ENCODE data around the gene NCOR2. TPM values are rescaled to one million over a fixed set of nuclear protein-coding genes. Genes with fewer than 3 reads are reported as not detected.

Gene NCOR2
- total RNA-seq, 2 donors from 2014 or later = 185 to 207 TPM

DNA sequence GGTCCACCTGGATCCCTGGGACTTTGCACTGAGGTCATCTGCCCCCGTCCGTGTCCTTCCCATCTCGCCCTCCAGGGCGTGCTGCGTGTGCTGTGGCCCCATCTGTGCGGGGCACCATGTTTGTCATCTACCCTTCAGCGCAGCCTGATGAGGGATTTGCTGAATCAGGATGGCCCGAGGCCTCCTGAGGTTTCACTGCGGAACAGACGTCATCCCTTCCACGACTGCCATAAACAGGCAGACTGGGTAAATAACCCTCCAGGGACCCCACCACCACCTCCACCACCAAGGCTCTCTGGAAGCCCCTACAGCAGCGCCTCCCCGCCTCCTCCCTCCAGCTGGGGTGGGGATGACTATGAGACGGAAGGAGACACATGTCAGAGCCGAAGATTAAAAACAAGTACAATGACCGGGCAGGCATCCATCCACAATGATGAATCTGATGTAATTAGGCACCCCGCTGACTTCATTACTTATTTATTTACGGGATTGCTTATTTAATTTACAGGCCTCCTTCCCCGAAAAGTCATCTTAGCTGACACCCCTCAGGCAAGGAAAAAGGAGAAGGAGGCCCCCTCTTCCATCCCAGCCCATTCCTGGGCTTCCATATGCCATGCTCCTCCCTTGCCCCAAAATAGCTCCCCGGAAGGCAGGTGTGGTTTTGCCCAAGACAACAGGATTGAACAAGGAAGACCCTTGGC lies 39.4 kb downstream of the NCOR2 start:
- no peak overlapping the region for H3K9ac ChIP-seq (ENCODE audit: extremely low read depth, low read length, poor library complexity, severe bottlenecking)
- TF ChIP-seq, protein P1, sequence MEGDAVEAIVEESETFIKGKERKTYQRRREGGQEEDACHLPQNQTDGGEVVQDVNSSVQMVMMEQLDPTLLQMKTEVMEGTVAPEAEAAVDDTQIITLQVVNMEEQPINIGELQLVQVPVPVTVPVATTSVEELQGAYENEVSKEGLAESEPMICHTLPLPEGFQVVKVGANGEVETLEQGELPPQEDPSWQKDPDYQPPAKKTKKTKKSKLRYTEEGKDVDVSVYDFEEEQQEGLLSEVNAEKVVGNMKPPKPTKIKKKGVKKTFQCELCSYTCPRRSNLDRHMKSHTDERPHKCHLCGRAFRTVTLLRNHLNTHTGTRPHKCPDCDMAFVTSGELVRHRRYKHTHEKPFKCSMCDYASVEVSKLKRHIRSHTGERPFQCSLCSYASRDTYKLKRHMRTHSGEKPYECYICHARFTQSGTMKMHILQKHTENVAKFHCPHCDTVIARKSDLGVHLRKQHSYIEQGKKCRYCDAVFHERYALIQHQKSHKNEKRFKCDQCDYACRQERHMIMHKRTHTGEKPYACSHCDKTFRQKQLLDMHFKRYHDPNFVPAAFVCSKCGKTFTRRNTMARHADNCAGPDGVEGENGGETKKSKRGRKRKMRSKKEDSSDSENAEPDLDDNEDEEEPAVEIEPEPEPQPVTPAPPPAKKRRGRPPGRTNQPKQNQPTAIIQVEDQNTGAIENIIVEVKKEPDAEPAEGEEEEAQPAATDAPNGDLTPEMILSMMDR (conservative IDR thresholded peaks at IDR 0.05) = peak; percentile 56
- Mint-ChIP-seq H3K4me3 (no peak overlapping the region), H3K27ac (peak overlapping the region; percentile 61), H3K27me3 (ENCODE audit: insufficient read depth) (no peaks in the 10 kb centered on the region), H3K36me3 (ENCODE audit: low read depth) (peaks cover 23% of the 10 kb centered on the region), H3K4me1 (peaks cover 2% of the 10 kb centered on the region), H3K9me3 (peaks cover 4% of the 10 kb centered on the region)
- no peak overlapping the region for H3K4me3 ChIP-seq (ENCODE audit: low read length)
- H3K27me3 ChIP-seq (ENCODE audit: control insufficient read depth, insufficient read depth, low read length, poor library complexity, severe bottlenecking) = no peaks in the 10 kb centered on the region
- DNase-seq = peak; percentile 74
- 90 to 95% methylated on average over 14 to 20 of the region's 20 CpGs for WGBS, 2 experiments (ENCODE audit: insufficient coverage in 1 of 2, insufficient read length in 1 of 2)
- H3K27ac ChIP-seq (ENCODE audit: low read depth, low read length) = peak overlapping the region; percentile 66
- H3K4me1 ChIP-seq (ENCODE audit: control insufficient read depth, insufficient read depth, low read length) = no peaks in the 10 kb centered on the region
- H3K36me3 ChIP-seq (ENCODE audit: control insufficient read depth, insufficient read depth, low read length) = peaks cover 10% of the 10 kb centered on the region
- no peaks in the 10 kb centered on the region for H3K9me3 ChIP-seq (ENCODE audit: control insufficient read depth, low read length)

DNA sequence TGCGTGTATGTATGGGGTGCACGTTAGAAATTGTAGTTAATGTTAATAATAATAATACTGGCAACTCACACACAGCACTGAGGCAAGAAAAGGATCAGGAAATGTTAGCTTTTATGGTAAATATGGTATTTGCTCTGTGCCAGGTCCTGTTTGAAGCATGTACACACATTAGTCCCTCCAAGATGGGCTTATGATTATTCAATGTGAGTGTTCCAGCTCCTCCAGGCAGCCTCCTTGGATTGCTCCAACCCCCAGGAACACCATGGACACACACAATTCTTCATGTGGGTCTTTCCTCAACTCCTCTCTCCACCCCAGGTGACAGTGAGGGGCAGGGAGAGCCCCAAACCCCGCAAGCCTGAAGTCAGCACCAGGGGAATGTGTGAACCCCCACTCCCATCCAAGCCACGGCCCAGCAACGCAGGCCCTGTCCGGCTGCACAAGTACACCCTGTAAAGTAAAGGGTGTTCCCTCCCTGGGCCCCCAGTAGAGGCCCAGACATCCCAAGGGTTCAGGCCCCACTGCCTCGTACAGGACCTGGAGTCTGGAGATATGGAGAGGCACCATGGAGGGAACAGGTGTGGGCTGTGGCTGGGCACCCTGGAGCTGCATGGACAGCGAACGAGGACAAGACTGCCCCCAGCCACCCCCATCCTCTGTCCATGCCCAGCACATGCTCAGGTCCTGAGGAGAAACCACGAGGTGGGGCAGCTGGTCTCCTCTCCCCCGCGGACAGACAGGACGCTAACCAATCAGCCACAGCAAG lies 41.3 kb downstream of the NCOR2 start:
- H3K36me3 Mint-ChIP-seq (ENCODE audit: low read depth) = peaks cover 23% of the 10 kb centered on the region
- H3K9me3 Mint-ChIP-seq = peaks cover 4% of the 10 kb centered on the region
- Histone ChIP-seq H3K4me3 (ENCODE audit: low read length) (no peak overlapping the region), H3K9me3 (ENCODE audit: control insufficient read depth, low read length) (no peaks in the 10 kb centered on the region), H3K27ac (ENCODE audit: low read depth, low read length) (no peak overlapping the region), H3K4me1 (ENCODE audit: control insufficient read depth, insufficient read depth, low read length) (no peaks in the 10 kb centered on the region), H3K36me3 (ENCODE audit: control insufficient read depth, insufficient read depth, low read length) (peaks cover 10% of the 10 kb centered on the region), H3K27me3 (ENCODE audit: control insufficient read depth, insufficient read depth, low read length, poor library complexity, severe bottlenecking) (no peaks in the 10 kb centered on the region), H3K9ac (ENCODE audit: extremely low read depth, low read length, poor library complexity, severe bottlenecking) (no peak overlapping the region)
- H3K4me3 Mint-ChIP-seq = no peak overlapping the region
- no peak overlapping the region for H3K27ac Mint-ChIP-seq
- TF ChIP-seq, protein P1 (conservative IDR thresholded peaks at IDR 0.05) = no peak
- no peak for DNase-seq
- no peaks in the 10 kb centered on the region for H3K4me1 Mint-ChIP-seq
- WGBS, 2 experiments (ENCODE audit: insufficient coverage in 1 of 2, insufficient read length in 1 of 2) = 94 to 96% methylated on average over 5 to 13 of the region's 13 CpGs
- no peaks in the 10 kb centered on the region for H3K27me3 Mint-ChIP-seq (ENCODE audit: insufficient read depth)

DNA sequence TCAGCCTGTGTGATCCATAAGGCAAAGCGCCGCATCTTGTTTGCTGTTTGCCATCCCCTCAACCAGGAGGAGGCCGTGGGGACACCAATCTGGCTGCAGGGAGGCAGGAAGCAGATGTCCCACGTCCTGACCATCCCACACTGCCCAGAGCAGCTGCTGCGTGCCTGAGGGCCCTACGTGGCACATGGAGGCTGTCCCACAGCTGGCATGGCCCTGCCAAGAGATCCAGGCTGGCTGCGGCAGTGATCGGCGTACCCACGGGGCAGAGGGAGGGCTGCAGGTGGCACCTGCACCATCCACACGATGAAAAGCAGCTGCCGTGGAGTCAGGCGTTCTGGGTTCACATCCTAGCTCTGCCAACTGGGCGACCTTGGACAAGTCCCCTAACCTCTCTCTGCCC lies 42.0 kb downstream of the NCOR2 start:
- Histone ChIP-seq H3K9ac (ENCODE audit: extremely low read depth, low read length, poor library complexity, severe bottlenecking) (no peak overlapping the region), H3K9me3 (ENCODE audit: control insufficient read depth, low read length) (no peaks in the 10 kb centered on the region), H3K27ac (ENCODE audit: low read depth, low read length) (peak overlapping the region; percentile 17), H3K4me1 (ENCODE audit: control insufficient read depth, insufficient read depth, low read length) (no peaks in the 10 kb centered on the region), H3K36me3 (ENCODE audit: control insufficient read depth, insufficient read depth, low read length) (peaks cover 10% of the 10 kb centered on the region), H3K27me3 (ENCODE audit: control insufficient read depth, insufficient read depth, low read length, poor library complexity, severe bottlenecking) (no peaks in the 10 kb centered on the region), H3K4me3 (ENCODE audit: low read length) (no peak overlapping the region)
- 91 to 94% methylated on average over 12 to 14 of the region's 14 CpGs for WGBS, 2 experiments (ENCODE audit: insufficient coverage in 1 of 2, insufficient read length in 1 of 2)
- H3K4me3 Mint-ChIP-seq = no peak overlapping the region
- H3K4me1 Mint-ChIP-seq = no peaks in the 10 kb centered on the region
- TF ChIP-seq, protein P1 (conservative IDR thresholded peaks at IDR 0.05) = no peak
- H3K27me3 Mint-ChIP-seq (ENCODE audit: insufficient read depth) = no peaks in the 10 kb centered on the region
- peaks cover 4% of the 10 kb centered on the region for H3K9me3 Mint-ChIP-seq
- no peak overlapping the region for H3K27ac Mint-ChIP-seq
- H3K36me3 Mint-ChIP-seq (ENCODE audit: low read depth) = peaks cover 18% of the 10 kb centered on the region
- DNase-seq = no peak
